ENCODE measurements around the gene GLI3. TPM values are rescaled to one million over a fixed set of nuclear protein-coding genes. Genes with fewer than 3 reads are reported as not detected.

The GLI3 gene
- total and polyA plus RNA-seq, 2 of the 8 experiments (the other 6 are each of a cell fraction or from before 2014, with no cell fraction given): 8.0 to 31.1 TPM

GRCh38 chr7:42021631-42022030, 215.4 kb downstream of the GLI3 start:
- H2BK20ac ChIP-seq (ENCODE audit: low read length): no peak overlapping the region
- H3K4me2 ChIP-seq (ENCODE audit: insufficient read depth in 1 of 2, low read depth in 2 of 2, low read length in 2 of 2): no peak overlapping the region
- H4K8ac ChIP-seq (ENCODE audit: extremely low read depth, insufficient read depth, low read length): no peak overlapping the region
- no peak overlapping the region for H3K27ac ChIP-seq (ENCODE audit: low read depth, low read length)
- H3K23me2 ChIP-seq (ENCODE audit: low read depth, low read length): no peaks in the 10 kb centered on the region
- no peak overlapping the region for H3K18ac ChIP-seq (ENCODE audit: extremely low read depth, low read length)
- no peak overlapping the region for H2BK120ac ChIP-seq (replicated peaks; ENCODE audit: low read depth, low read length)
- H3K27me3 ChIP-seq (replicated peaks in 1 of 4; ENCODE audit: control insufficient read depth in 3 of 4, extremely low read depth in 1 of 4, insufficient read depth in 3 of 4, low read length in 3 of 4): no peaks in the 10 kb centered on the region
- no peak overlapping the region for H3K4ac ChIP-seq (replicated peaks; ENCODE audit: insufficient read length, low read depth, low read length)
- no peak overlapping the region for H3K14ac ChIP-seq (ENCODE audit: insufficient read length)
- ChIA-PET POLR2A (ENCODE audit: partially characterized antibody) (no interaction called here), CTCF (ENCODE audit: partially characterized antibody) (no interaction called here)
- H3K4me3 ChIP-seq (ENCODE audit: extremely low read depth in 1 of 4, insufficient read depth in 2 of 4, low read depth in 3 of 4, low read length in 4 of 4): no peak overlapping the region
- no peak overlapping the region for H2BK12ac ChIP-seq (ENCODE audit: low read depth, low read length)
- no peak overlapping the region for H4K5ac ChIP-seq (ENCODE audit: insufficient read length, low read depth, low read length)
- no peak for FAIRE-seq
- no peak overlapping the region for H4K91ac ChIP-seq (replicated peaks; ENCODE audit: insufficient read length, low read length)
- no peak overlapping the region for H2AFZ ChIP-seq (ENCODE audit: low read length)
- no peak for DNase-seq (ENCODE audit: low read depth in 1 of 2, low spot score in 2 of 2)
- H2BK15ac ChIP-seq (ENCODE audit: low read length): no peak overlapping the region
- no peaks in the 10 kb centered on the region for H4K20me1 ChIP-seq (replicated peaks in 1 of 2; ENCODE audit: control insufficient read depth in 1 of 2, insufficient read depth in 2 of 2, low read length in 2 of 2)
- no peak overlapping the region for H3K56ac ChIP-seq (replicated peaks; ENCODE audit: insufficient read length, low read depth, low read length)
- H3K9ac ChIP-seq (replicated peaks in 1 of 4; ENCODE audit: extremely low read depth in 1 of 4, low read depth in 3 of 4, low read length in 3 of 4): no peak overlapping the region
- no peak overlapping the region for H2AK5ac ChIP-seq (ENCODE audit: low read depth, low read length)
- peaks cover 0 to 24% (median 3%) of the 10 kb centered on the region in 4 experiments; a peak in 5 of 8 replicates for H3K36me3 ChIP-seq (ENCODE audit: control insufficient read depth in 2 of 4, insufficient read depth in 4 of 4, low read length in 3 of 4)
- no peaks in the 10 kb centered on the region for H3K79me1 ChIP-seq (ENCODE audit: low read depth, low read length)
- H3K9me3 ChIP-seq (ENCODE audit: insufficient read depth in 2 of 2, low read depth in 1 of 2, low read length in 1 of 2): no peaks in the 10 kb centered on the region
- no peaks in the 10 kb centered on the region for H3K79me2 ChIP-seq (ENCODE audit: control insufficient read depth in 1 of 2, insufficient read depth in 2 of 2, low read length in 2 of 2)
- peaks cover 0 to 12% (median 8%) of the 10 kb centered on the region in 4 experiments; a peak in 5 of 7 replicates for H3K4me1 ChIP-seq (replicated peaks in 1 of 4; ENCODE audit: control insufficient read depth in 3 of 4, insufficient read depth in 4 of 4, low read length in 3 of 4)
- H3K23ac ChIP-seq (ENCODE audit: insufficient read length): no peak overlapping the region
- WGBS, 2 experiments (ENCODE audit: extremely low coverage in 1 of 2, insufficient coverage in 1 of 2, insufficient read length in 1 of 2, insufficient replicate concordance in 2 of 2, low coverage in 1 of 2, low lambda C conversion rate in 2 of 2, missing lambda C conversion rate in 1 of 2): 77% methylated on average over 3 of the region's 3 CpGs; no CpG with 5 or more reads in 1 of the 2 experiments
- no peak overlapping the region for H2BK5ac ChIP-seq (ENCODE audit: low read depth, low read length)
- no peak for TF ChIP-seq SAP30 (IDR thresholded peaks at IDR 0.05; ENCODE audit: insufficient read depth, insufficient replicate concordance, low read length)
- no peak for TF ChIP-seq ATF2 (IDR thresholded peaks at IDR 0.05; ENCODE audit: low read length)
- no peak for TF ChIP-seq CHD2 (IDR thresholded peaks at IDR 0.05; ENCODE audit: low read length)
- no peak for TF ChIP-seq NRF1 (IDR thresholded peaks at IDR 0.05; ENCODE audit: low read depth, low read length)
- TF ChIP-seq GTF2F1 (IDR thresholded peaks at IDR 0.05; ENCODE audit: borderline replicate concordance, low read depth, low read length): no peak
- TF ChIP-seq HDAC2 (IDR thresholded peaks at IDR 0.05; ENCODE audit: borderline replicate concordance in 1 of 2, low read depth in 2 of 2, low read length in 2 of 2): no peak
- no peak for TF ChIP-seq TEAD4 (IDR thresholded peaks at IDR 0.05; ENCODE audit: low read depth, low read length)
- no peak for TF ChIP-seq ZNF274 (IDR thresholded peaks at IDR 0.05; ENCODE audit: borderline replicate concordance, extremely low read depth, low read length)
- TF ChIP-seq CBX8 (IDR thresholded peaks at IDR 0.05; ENCODE audit: borderline replicate concordance, low read depth, low read length): no peak
- no peak for TF ChIP-seq E2F6 (IDR thresholded peaks at IDR 0.05)
- no peak for TF ChIP-seq SP2 (IDR thresholded peaks at IDR 0.05; ENCODE audit: low read length)
